Measurements from ENCODE around the gene STK38L.

The STK38L gene

DNA sequence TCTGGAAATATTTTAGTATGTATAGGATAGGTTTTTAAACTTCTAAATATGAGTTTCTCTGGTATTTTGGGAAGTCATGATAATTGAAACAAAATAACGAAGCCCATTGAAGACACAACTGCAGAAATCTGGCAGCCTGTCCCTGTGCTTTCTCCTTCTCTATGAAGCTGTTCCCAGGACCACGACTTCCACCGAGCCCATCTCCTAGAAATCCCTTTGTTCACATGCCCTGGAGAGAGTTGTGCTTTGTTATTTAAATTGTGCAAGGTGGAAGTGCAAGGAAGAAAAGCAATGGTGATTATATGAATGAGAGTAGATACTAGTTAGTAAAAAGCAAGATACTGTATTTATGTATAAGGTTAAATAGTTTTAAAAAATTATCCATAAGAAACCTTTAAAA lies 32.2 kb downstream of the STK38L start:
- DNase-seq (ENCODE audit: low read depth in 2 of 2): no peak

DNA sequence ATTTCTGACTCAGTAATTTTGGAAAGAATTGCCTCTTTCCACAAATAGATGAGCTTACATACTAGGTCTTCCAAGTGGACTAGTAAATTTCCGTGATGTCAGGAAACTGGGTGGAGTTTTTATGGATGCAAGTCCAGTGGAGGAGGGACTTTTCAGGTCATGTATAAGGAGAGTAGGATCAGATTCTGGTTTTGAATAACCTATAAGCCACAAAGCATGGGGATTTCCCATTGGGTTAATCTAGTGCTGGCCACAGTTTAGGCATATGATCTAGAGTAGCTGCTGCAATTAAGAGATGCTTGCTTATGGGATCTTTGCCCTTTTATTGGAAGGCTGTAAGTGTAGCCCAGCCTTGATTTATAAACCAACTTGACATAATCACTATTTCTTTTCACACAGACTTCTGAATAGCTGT lies 33.8 kb downstream of the STK38L start:
- DNase-seq (ENCODE audit: low read depth in 2 of 2): peak; percentile 25 to 34

DNA sequence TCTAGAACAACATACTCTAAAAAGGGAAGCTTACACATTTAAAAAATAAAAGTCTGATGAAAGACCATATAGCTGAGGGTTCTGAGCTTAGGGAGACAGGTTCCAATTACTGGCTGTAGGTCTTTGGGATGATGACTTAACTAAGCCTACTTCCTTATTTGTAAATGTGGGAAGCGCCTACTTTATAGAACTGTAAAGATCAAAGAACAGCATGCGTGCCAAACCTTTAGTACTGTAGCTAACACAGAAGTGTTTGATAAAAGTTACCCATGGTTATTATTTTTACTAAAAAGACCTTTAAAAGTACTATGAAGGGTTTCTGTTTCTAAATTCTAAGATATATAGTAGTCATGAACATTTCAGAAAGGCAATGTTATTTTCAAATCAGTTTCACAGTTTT lies 35.7 kb downstream of the STK38L start:
- DNase-seq (ENCODE audit: low read depth in 2 of 2): no peak

DNA sequence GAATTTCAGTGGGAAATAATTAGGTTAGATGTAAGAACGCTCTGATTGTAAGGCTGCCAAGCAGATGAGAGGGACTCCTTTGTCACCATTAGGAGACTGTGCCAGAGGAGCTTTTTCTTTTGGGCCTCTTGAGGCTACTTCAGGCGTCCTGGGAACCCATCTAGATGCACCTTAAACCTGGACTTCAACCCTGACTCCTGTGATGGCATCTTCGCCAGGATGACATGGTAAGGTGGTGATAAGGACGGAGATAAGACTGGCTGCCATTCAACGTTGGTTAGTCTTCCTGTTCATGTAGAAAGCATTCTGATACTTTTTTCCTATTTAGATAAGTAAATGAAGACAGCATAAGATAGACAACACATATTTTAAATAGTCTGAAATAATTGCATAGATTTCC lies 36.3 kb downstream of the STK38L start:
- DNase-seq (ENCODE audit: low read depth in 2 of 2): no peak

DNA sequence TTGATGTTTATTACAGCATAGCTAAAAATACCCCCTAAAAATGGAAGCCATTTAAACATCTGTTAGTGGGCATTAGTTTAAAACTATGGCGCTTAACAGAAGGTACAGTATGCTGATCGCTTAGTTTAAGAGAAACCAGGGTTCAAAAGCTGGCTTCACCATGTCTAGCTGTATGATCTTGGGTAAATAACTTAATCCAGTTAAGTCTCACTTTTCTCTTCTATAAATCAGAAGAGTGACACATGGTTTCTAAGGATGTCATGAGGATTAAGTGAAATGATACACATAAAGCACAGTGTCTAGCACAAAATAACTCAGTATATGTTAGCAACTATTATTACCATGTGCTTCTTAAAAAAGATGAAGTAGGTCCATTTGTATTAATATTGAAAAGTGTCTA lies 38.7 kb downstream of the STK38L start:
- DNase-seq (ENCODE audit: low read depth in 2 of 2): no peak

DNA sequence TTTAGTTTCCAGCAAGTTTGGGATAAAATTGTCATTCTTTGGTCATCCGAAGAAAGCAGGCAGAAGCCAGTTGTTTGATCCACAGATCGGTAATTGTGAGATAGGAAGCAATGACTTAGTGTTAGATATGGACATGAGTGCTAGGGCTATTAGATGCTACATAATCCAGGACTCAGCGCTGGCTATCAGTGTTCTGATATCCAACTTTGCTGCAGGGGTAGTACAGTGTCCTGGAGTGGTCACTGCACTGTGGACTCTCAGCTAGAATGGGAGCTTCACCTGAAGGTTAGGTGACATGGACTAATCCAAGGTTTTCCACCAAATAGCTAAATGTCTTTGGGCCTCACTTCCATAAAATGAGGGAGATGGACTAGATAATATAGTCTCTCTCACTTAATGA lies 39.9 kb downstream of the STK38L start:
- DNase-seq (ENCODE audit: low read depth in 2 of 2): no peak

DNA sequence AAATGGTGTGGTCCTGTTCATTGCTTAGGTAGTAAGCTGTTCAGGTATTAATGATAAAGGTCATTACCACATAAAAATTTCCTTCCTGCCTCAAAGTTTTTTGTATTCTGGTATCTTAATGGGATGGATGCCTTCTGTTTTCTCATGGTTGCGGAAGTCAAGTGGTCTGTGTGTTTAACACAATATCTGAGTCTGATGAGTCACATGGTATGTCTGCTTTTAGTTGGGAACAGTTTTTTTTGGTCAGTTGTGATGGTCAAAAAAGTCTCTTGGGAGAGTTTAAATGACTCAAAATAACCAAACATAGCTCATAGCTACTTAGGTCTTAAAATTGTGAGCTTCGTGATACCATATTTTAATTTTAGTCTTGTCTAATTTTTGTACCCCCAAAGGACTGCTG lies 40.7 kb downstream of the STK38L start:
- DNase-seq (ENCODE audit: low read depth in 2 of 2): peak in 1 of 2 experiments; percentile 8

DNA sequence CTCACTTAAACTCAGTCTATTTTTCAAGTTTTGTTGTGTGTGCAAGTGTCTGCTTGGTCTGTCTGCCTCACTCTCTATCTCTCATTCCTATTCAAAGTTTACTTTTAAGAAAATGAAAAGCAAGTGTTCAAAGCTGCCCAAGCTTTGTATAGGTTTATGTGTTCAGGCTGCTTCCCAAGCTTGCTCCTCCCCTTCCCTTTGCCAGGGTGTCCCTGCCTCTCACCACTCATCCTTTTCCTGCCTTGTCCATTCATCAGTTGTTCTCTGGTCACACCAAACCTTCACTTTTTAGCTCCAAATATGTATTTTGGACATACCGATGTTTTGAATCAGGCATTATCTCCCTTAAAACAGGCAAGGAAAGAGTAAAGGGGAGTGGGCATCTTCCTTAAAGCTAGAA lies 41.3 kb downstream of the STK38L start:
- DNase-seq (ENCODE audit: low read depth in 2 of 2): no peak

DNA sequence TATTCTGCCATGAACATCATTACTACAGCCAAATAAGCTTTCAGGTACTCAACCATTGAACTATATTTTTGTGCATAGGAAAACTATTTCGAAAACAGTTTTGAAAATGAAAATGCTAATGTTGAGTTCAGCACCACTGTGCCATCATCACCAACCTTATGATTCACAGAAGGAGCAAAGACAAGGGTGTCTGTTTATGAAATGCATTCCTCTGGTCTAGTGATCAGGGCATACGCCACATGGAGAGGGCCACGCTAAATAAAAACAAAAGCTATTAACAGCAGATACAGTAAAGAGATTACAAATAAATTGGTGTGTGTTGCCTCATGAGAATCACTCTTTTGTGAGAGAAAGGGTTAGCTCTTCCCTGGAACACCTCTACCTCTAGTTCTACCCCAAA lies 45.3 kb downstream of the STK38L start:
- DNase-seq (ENCODE audit: low read depth in 2 of 2): no peak

DNA sequence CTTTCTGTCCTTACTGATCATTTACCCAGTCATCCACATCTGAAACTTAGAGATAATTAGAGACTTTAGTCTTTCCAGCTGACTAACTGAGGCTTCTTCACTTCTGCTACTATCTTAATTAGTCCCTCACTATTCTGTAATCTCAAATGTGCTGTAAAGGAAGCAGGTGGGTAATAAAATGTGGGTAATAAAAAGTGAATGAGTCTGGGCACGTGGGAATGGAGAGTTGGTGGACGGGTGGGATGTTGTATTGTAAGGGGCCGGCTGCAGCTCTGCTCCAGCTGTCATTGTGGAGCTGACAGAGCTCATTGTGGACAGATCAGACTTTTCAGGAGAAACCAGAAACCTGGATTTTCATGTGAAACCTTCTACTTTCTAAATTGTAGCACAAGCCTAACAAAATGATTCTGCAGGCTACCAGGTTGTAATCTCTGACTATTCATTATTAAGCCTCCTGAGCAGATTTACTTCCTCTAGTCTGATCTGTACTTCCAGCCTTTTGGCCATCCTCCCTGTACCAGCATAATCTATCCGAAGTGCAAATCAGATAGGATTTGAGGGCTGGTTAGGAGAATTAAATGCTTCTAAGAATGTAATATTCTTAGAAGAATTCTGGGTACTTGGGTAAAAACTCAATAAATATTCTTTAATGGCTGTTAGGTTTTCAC lies 46.5 kb downstream of the STK38L start:
- DNase-seq (ENCODE audit: low read depth in 2 of 2): no peak

DNA sequence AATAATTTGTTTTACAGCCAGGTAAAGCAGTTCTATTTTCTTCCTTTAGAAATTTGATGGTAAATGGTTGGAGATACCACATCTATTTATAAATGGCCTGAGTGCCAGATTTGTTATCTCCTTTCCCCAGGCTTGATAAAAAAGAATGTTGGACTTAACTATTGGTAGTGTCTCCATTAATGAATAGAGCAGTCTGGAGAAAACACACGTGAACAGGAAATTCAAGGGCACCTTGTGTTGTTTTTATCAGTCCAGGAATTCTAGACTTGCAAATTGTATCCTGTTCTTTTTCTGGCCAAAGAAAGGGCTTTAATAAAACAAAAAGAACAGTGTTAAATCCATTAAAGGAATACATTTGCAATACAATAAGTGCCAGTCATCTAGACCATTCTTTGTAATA lies 47.8 kb downstream of the STK38L start:
- no peak for DNase-seq (ENCODE audit: low read depth in 2 of 2)

DNA sequence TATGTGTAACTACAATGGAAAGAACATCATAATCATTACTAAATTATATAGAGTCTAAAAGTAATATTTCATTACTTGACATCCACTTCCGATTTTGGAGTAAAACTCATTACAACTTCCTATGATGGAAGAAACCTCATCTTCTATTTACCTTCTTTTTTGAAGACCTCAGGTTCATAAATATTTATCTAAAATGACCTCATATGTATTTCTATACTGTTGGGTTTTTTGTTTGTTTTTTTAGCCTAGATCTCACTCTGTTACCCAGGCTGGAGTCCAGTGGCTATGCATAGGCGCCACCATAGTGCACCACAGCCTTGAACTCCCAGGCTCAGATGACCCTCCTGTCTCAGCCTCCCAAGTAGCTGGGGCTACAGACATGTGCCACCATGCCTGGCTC lies 48.6 kb downstream of the STK38L start:
- no peak for DNase-seq (ENCODE audit: low read depth in 2 of 2)

DNA sequence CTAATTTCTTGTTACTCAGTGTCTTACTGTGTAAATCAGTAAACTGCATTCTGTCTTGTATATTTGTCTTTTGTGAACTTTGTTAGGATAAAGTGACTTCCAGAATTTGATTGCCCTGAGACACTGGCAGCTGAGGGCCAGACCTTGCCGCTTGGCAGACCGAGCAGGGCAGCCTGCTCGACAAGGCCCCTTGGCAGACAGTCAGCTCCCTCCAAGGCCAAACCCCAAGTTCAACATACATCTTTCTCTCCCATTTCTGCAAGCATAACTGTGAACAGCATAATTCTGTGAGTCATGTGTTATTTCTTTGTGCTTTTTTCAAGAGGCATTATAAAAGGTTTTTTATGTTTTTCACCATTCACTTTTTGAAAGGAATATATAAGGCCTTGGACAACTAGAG lies 49.4 kb downstream of the STK38L start:
- no peak for DNase-seq (ENCODE audit: low read depth in 2 of 2)

DNA sequence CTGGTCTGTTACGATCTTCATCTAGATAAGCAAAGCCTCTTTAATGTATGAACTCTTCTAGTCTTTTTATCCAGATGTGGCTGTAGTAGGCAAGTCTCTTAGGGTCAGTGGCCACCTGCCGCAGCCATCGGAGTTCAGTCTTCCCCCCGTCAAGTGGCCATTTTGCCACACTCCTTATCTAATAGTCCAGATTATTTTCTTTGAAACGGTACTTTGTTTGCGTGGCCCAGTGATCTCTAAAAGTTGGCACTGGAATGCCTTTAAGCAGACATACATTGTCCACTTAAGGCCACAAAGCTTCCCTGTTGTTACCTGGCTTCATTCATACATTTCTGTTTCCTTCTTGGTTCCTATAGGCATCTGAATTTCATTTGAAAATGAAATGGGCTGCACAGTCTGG lies 52.6 kb downstream of the STK38L start:
- no peak for DNase-seq (ENCODE audit: low read depth in 2 of 2)

DNA sequence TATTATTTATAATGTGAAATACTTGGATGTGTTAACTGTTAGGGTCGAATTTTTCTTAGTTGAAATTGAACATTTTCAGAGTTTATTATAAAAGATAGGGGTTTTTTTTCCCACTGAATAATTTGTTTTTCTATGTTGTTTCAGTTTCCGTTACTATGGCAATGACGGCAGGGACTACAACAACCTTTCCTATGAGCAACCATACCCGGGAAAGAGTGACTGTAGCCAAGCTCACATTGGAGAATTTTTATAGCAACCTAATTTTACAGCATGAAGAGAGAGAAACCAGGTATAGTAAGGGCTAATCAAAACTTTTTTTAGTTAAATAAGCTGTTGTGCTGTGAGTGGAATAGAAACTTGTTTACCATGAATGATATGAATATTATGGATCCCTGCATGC lies 53.5 kb downstream of the STK38L start:
- no peak for DNase-seq (ENCODE audit: low read depth in 2 of 2)

DNA sequence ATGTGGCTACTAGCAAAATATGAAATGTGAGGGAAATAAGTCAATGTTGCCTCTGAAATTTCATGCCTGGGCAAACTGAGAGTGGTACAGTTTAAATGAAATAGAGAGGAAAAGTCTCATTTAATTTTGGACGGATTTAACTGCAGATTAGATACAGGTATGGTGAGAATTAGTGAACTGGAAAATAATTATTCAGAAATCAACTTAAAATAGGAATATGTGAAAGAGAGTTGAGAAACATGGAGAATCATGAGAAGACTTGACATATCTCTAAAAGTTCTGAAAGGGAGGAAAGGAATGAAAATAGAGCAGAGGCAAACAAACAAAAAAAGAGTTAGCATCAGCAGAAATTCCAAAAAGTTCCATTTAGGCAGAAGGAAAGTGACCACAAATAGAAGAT lies 55.0 kb downstream of the STK38L start:
- DNase-seq (ENCODE audit: low read depth in 2 of 2): no peak

DNA sequence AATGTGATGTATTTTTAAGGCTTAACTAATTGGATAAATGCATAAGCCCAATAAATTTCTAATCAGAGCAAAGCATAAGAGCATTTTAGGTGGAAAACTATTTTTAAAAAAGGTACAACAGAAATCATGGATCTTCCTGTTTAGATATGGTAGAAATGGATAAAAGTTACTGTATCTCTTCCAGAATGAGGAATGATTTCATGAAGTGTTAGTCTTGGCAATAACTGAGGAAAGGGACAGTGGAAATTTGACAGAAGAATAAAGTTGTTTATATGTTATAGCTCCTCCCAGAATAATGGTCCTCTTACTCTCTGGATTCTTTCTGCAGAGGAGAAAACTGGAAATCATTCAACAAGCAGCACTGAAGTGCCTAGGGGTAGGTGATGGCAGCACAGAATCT lies 56.1 kb downstream of the STK38L start:
- DNase-seq (ENCODE audit: low read depth in 2 of 2): no peak

DNA sequence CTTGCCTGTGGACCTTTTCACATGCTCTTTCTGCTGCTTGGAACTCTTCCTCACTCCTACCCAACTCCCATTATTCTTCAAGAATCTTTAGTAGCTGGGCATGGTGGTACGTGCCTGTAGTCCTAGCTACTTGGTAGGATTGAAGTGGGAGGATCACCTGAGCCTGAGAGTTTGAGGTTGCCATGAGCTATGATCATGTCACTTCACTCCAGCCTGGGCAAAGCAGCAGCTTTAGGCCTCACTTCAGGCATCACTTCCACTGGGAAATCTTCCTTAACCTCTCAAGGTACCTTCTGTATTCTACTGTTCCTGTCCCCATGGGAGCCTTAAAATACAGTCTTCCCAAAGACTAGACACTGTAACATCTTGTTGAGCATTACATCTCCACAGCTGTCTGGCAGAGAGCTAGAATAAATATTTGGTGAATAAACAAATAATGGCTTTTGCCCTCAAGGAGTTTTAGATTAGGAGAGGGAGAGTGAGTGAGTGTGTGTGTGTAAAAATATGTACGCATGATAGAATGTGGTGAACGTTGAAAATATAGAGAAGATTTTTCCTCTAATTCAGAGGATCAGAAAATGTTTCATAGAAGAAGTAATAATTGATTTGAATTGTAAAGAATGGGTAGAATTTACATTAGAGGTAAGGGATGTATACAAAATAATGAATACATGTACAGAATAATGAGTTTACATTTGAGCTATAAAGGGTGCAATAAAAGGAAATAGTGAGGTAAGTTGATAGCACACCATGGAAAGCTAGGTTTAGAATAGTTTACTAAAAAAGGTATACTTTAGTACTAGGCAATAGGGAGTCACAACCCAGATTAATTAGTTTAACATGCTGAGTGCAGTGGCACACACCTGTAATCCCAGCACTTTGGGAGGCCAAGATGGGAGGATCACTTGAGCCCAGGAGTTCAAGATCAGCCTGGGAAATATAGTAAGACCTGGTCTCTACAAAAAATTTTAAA lies 59.3 kb downstream of the STK38L start:
- no peak for DNase-seq (ENCODE audit: low read depth in 2 of 2)

DNA sequence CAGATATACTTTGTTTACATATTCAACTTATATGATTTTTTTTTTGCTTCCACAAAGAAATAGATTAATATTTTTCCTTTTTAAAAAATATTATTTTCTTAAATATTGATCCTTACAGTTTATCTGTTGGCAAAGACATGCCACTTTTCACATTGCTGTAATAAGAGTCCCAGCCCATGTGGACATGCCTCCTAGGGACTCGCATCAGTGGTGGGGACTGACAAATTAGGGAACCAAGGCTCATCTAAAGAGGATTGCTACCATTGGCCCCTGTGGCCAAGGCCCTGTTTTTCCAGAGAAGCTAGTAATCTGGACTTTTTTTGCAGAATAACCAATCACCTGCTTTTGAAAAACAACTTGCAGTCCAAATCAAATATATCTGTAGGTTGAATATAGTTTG lies 60.8 kb downstream of the STK38L start:
- no peak for DNase-seq (ENCODE audit: low read depth in 2 of 2)

DNA sequence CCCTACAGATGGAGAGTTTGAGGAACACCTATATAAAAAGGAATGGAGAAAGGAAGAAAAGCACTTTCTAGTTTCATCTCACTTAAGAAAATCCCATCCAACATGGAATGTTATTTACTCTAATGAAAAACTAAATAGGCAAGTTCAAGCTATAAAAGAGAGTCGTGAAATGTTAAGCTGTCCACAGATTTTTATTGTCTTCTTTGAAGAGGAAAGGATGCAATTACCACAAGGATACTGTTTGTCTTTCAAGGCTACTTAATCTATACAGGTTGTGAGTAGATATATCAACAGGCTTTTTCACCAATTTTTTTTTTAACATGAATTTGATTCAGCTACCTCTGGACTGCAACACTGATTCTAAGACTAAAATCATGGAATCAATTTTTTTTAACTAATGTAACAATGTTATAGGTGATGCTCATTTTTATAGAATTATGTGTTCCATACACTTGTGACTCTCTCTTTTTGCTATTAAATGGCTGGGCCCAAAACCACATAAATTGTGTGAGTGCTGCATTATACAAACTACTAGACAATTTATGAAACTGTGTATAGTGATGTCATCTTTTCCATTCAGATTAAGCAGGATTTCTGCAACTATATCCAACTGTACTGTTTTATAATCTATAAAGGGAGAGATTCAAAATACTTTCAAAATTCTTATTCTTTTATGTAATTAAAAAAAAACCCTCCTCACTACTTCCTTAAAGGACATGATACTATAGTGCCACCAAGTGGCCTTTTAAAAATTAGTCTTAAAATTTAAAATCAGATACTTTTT lies 61.8 kb downstream of the STK38L start:
- DNase-seq (ENCODE audit: low read depth in 2 of 2): peak; percentile 24 to 27

DNA sequence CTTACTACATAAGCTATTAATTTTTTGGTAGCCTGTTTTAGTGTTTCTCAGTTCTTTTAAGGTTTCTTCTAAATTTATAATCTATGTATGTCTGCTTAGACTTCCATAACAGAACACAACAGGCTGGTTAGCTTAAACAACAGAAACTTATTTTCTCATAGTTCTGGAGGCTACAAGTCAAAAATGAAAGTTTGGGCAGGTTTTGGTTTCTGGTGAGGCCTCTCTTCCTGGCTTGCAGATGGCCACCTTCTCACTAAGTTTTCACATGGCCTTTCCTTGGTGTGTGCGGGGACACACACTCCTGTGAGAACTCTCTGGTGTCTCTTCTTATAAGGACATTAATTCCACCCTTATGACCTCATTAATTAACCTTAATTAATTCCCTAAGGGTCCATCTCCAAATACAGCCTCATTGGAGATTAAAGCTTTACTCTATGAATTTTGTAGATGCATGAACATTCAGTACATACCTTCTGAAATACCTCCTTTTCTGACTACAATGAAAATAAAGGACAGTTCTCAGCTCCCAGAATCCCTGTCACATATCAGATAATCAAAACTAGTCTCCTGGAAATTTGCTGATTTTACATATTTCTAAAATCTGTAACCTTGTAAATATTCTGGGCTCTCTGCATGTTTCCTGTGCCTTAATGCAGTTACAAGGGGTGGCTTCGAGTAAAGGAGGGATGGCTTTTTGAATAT lies 65.4 kb downstream of the STK38L start:
- DNase-seq (ENCODE audit: low read depth in 2 of 2): no peak

DNA sequence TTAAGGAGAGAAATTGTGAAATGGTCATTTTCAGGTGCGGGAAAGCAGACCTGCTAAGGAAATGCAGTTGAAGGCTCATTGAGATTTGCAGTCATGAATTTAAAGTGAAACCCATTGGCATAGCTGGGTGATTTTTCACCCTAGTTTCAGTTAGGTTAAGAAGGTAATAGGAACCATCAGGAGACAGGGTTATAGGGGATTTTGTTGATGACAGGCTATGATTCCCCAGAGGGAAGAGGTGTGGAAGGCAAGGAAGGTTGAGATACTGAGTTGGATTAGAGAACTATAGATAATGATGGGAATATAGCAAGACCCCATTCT lies 65.9 kb downstream of the STK38L start:
- no peak for DNase-seq (ENCODE audit: low read depth in 2 of 2)
